ENCODE measurements around the gene PIK3R3.

PIK3R3 gene

DNA sequence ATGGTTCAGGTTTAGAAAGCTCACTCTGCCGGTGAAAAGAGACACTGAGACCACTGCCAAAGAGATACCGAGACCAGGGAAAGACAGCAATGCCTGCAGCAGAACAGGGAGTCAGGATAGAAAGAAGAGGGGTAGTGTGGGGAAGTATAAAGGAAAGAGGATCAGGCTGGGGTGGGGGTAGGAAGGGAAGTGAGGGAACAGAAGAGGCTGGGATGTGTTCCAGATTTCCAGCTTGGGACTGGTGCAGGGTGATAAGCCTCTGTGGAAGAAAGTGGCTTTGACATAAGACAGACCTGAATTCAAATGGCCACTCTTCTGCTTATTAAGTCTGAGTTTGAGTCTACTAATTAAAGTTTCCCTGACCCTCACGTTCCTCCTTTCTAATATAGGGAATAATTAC lies 105.9 kb downstream of the PIK3R3 start:
- no peak for DNase-seq (ENCODE audit: low spot score)

DNA sequence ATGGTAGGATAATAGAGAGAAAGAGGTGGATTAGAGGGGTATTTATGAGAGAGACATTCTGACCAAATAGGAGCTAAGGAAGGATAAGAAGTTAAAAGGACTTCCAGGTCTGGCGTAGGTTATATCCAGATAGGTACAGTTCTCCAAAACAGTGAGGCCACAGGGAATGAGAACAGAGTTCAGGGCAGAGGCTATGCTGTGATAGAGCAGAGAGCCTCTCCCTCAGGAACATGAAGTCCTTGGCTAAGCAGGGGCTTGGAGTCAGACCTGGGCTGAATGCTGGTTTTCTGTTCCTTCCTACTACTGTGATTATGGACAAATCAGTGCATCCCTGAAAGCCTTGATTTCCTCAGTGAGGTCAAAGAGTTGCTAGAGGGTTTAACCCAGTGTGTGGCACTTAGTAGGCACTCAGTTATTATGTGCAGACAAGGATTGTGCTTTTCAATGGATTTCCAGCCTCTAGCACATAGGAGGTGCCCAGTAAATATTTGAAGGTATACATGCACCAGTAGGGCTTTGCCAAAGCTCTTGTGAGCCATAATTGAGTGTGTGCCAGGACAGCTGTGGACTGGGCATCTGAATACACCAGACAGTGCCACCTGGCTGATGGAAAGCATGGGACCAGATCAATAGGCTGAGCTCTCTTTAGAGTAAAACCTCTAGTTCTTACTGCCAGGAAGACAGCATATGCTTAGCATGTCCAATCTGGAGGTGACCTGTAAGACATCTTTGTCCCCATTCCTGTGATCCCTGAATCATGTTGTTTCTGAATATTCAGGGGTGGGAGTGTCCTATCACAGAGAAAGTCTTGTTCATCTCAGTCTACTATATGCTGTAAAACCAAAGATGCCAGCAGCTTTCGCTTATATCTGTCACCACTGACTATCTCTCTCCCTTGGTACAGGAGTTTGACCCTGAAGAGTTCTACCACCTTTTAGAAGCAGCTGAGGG lies 111.1 kb downstream of the PIK3R3 start:
- DNase-seq (ENCODE audit: low spot score): no peak

- no peak for DNase-seq (ENCODE audit: low spot score)
These were observed 112.4 kb downstream of the PIK3R3 start for GRCh38 chr1:46020010-46020409.

DNA sequence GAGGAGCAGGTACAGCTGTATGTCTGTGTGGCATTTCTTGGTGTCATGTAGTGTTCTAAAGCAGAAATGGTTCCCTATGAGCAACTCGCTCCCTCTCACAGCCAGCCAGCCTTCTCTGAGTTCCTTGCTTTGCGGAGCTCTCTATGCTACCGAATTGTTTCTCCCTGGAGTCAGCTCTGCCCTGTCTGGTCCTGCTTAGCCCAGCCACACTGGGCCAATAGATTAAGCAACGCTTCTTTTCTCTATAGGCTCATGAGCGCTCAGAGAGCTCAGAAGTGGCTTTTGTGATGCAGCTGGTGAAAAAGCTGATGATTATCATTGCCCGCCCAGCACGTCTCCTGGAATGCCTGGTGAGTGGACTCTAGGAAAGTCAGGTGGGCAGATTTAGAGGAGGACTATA lies 113.1 kb downstream of the PIK3R3 start:
- no peak for DNase-seq (ENCODE audit: low spot score)

DNA sequence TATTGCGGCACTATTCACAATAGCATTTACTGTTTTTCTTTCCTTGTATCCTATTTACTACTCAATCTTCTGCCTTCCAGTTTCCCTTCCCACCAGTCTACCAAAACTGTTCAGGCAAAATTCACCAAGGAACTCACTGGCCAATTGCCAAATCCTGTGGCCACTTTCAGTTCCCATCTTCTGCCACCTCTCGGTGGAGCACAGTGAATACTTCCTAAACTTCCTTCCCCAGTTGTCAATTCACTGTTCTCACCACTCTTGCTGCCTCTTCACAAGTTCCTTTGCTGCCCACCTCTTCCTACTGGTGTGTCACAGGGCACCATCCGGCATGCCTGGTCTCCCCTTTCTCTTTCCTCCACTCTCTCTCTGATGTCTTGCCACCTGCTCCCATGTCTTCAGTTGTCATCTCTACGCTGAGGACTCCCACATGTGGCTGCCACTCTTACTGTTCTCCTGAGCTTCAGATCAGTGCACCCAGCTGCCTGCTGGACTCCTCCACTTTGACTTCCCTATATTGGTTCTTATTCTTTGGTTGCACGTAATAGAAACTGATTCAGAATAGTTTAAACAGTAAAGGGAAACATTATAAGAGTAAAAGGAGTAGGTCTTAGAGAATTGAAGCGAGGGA lies 114.4 kb downstream of the PIK3R3 start:
- DNase-seq (ENCODE audit: low spot score): no peak

GRCh38 chr1:46013581-46013980 lies 118.8 kb downstream of the PIK3R3 start:
- DNase-seq (ENCODE audit: low spot score): no peak

DNA sequence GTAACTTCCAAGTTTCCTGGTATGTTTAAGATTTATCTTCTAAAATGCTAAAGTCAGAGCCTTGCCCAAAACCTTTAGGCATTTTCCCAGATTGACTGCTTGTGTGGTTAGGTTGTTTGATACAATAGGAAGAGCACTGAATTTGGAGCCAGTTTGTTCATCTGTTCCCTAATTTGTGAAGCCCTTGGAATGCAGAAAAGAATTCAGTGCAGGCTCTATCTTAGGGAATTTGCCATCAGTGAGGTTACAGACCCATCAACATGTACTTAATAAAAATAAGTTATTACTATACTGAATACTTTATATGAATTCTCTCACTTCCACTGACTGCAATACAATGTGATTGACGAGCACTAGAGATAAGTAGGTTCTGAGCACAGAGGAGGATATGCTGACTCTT lies 120.2 kb downstream of the PIK3R3 start:
- no peak for DNase-seq (ENCODE audit: low spot score)

- no peak for DNase-seq (ENCODE audit: low spot score)
These were observed 121.2 kb downstream of the PIK3R3 start for GRCh38 chr1:46011121-46011695.

GRCh38 chr1:46010611-46011010 lies 121.8 kb downstream of the PIK3R3 start:
- no peak for DNase-seq (ENCODE audit: low spot score)

DNA sequence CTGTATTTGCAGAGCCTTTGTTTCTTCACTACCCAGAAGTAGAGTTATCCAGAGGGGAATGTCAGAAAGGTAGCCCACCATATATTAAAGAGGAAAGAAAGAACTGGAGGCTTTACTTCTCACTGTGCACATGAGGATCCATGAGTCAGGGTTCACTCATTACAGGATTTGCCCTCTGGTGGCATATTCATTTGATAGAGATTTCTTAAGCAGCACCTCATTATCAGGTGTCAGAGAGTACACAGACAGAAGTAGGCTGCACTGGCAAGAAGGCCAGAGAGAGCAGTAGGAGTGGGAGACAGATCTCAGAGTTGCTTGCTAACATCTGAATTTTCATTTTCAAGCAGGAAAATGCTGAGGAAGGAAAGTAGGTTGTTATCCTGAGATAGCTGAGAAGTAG lies 123.8 kb downstream of the PIK3R3 start:
- DNase-seq (ENCODE audit: low spot score): no peak

- no peak for DNase-seq (ENCODE audit: low spot score)
These were observed 126.8 kb downstream of the PIK3R3 start for GRCh38 chr1:46005594-46005993.

DNA sequence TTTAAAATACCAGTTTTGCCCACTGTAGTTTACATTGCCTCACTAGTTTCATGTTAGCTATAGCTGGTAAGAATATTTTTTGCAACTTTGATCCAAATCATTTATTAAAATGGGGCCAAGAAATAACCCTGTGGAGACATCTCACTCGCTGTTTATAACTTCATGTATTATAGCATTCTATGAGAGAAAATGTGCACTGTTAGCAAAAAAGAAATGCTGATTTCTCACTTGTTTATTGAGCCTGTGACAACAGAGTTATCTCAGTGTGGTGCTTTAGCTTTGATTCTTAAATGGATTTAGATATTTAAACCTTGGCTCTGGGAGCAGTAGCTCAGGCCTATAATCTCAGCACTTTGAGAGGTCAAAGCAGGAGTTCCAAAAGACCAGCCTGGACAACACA lies 127.9 kb downstream of the PIK3R3 start:
- DNase-seq (ENCODE audit: low spot score): no peak

DNA sequence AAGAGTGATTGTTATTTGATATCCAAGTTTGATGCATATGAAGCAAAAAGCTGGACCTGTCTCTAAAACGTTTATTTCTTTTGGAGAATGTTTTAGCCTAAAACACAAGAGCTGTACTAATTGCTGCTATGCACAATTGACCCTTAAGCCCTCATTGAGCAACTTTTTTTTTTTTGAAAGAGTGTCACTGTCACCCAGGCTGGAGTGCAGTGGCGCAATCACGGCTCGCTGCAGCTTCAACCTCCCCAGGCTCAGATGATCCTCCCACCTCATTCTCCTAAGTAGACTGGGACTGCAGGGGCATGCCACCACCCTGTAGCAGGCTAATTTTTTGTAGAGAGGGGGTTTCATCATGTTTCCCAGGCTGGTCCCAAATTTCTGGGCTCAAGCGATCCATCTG lies 129.1 kb downstream of the PIK3R3 start:
- DNase-seq (ENCODE audit: low spot score): no peak

- no peak for DNase-seq (ENCODE audit: low spot score)
These were observed 129.8 kb downstream of the PIK3R3 start for GRCh38 chr1:46002551-46003150.

DNA sequence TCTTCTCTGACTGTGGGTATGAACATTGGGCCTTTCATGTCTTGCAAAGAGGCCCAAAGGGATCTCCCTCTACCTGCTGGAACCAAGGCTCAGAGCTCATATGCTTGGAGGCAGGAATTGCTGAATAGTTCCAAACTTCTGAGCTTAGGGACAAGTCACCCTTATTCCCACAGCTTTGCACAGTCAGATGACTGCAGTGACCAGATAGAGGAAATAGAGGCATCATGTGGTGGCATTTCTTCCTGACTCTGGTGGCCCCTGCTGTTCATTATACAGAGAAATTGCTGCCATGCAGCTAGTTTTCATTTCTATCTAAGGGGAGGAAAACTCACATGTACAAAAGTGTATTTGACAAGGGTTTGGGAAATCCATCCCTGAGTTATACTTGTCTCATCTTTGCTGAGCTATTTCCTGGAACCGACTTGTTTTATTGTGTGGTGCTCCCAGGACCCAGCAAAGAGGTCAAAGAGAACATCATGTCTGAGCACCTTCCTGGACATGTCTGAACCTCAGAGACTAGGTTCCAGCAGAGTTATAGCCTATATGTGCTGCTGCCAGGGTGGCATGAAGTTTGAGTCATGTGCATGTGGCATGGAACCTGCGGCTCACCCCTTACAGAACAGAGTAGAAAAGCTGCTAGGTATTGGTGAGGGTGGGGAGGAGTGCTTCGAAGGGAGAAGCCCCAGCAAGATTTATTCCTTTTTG lies 131.2 kb downstream of the PIK3R3 start:
- no peak for DNase-seq (ENCODE audit: low spot score)

DNA sequence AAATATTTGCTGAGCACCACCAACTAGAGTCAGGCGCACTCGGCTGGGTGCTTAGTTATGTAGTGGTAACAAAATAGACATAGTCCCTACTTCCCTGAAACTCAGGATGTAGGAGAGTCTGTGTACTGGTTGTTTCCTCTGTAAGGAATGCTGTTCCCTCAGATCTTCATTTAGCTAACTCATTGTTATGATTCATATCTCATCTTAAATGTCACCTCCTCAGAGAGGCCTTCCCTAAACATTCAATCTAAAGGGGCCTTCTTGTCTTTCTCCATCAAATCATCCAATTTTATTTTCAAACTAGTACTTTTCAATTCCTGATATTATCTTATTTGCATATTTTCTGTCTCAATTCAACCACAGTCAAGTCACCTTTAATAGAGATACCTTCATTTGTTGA lies 132.9 kb downstream of the PIK3R3 start:
- DNase-seq (ENCODE audit: low spot score): no peak

- no peak for DNase-seq (ENCODE audit: low spot score)
These were observed 134.3 kb downstream of the PIK3R3 start for GRCh38 chr1:45998020-45998617.

- no peak for DNase-seq (ENCODE audit: low spot score)
These were observed 137.1 kb downstream of the PIK3R3 start for GRCh38 chr1:45995298-45995697.

DNA sequence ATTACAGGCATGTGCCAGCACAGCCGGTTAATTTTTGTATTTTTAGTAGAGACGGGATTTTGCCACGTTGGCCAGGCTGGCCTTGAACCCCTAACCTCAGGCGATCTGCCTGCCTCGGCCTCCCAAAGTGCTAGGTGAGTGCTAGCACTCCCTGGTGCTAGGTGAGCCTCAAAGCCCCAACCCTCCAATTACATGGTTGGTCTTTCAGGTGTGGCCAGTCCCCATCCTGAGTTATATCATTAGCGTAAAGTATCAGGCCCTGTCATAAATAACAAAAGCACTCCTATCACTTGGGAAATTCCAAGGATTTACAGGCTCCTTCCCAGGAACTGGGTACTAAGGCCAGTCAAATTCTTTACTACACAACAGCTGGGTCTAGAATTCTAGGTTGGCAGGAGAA lies 138.0 kb downstream of the PIK3R3 start:
- DNase-seq (ENCODE audit: low spot score): no peak

All from germinal center (tissue), 1 donor.